Transverse colon (tissue), 4 donors: ENCODE measurements around the gene MRAP2. TPM values are rescaled to one million over a fixed set of nuclear protein-coding genes. Genes with fewer than 3 reads are reported as not detected.

ENCODE experiments used
- DNase-seq: peaks from one replicate; pipeline ENCODE4 v3.0.0-alpha.2; 2019
- H3K27ac ChIP-seq, 4 donors: fragments of 200-600 bp; sonication (generic); 2 replicates each; pipeline ENCODE4 v1.5.1; 2016 to 2018; ENCODE audit warnings: inconsistent platforms in 4 of 4
- H3K27me3 ChIP-seq: fragments of 200-600 bp; sonication (generic); 2 replicates; pipeline ENCODE4 v1.5.1; 2017; ENCODE audit warnings: inconsistent platforms
- H3K36me3 ChIP-seq, 4 donors: fragments of 200-600 bp; sonication (generic); 2 replicates each; pipeline ENCODE4 v1.5.1; 2017 to 2019; ENCODE audit warnings: inconsistent platforms in 4 of 4
- H3K4me1 ChIP-seq, 4 donors: fragments of 200-600 bp; sonication (generic); 2 replicates each; pipeline ENCODE4 v1.5.1; 2017 to 2020; ENCODE audit warnings: inconsistent platforms in 4 of 4
- H3K4me3 ChIP-seq, 4 donors: fragments of 200-600 bp; sonication (generic); 1 replicate in 1 of 4; 2 replicates in 3 of 4; pipeline versions ENCODE4 v1.5.1 to v1.6.1; 2017 to 2019; ENCODE audit warnings: inconsistent platforms in 4 of 4
- H3K9me3 ChIP-seq, 2 donors: fragments of 200-600 bp; sonication (generic); 2 replicates each; pipeline ENCODE4 v1.5.1; 2017 to 2019; ENCODE audit warnings: inconsistent platforms in 2 of 2
- CTCF ChIP-seq, 5 experiments: fragments of 200-600 bp in 3 of 5; fragments of 450-650 bp in 2 of 5; sonication (generic) in 3 of 5; IDR thresholded peaks; 1 replicate in 2 of 5; 2 replicates in 3 of 5; pipeline ENCODE4 v1.5.1; 2016 to 2017; ENCODE audit warnings: antibody characterized with exemption in 5 of 5, inconsistent platforms in 3 of 5, mild to moderate bottlenecking in 2 of 5, moderate library complexity in 1 of 5
- EP300 ChIP-seq: sonication (generic); formaldehyde crosslinking; IDR thresholded peaks from one replicate; pipeline ENCODE4 v1.6.1; 2017; ENCODE audit warnings: antibody characterized with exemption, low read depth
- POLR2A ChIP-seq: fragments of 450-650 bp; IDR thresholded peaks from one replicate; pipeline ENCODE4 v1.6.1; 2016; ENCODE audit warnings: antibody characterized with exemption, mild to moderate bottlenecking, moderate library complexity
- POLR2AphosphoS5 ChIP-seq, 3 donors: sonication (generic); formaldehyde crosslinking; IDR thresholded peaks; one replicate each; pipeline ENCODE4 v1.6.1; 2016; ENCODE audit warnings: antibody characterized with exemption in 3 of 3
- WGBS, 2 donors: methylation state at CpG; one replicate each; pipeline ENCODE4 v1.1.5; 2018; ENCODE audit warnings: low coverage in 1 of 2; 5-methylcytosine and 5-hydroxymethylcytosine counted together
- in situ Hi-C, 4 donors: fragments of 200-750 bp; cut with MboI; loops; one replicate each; pipeline versions ENCODE4 v1.15.0 to v1.15.1; 2017; ENCODE audit warnings: low sequenced_read_pairs in 3 of 4, low pct_ligation_motif_present in 1 of 4, low pct_unique_long_range_greater_than_20kb in 1 of 4
- intact Hi-C: fragments of 100-400 bp; cut with DNase I; formaldehyde crosslinking; loops from one replicate; pipeline ENCODE4 v1.15.1; 2023; ENCODE audit warnings: low total_unique reads
- total RNA-seq, 4 donors: library from RNA; depleted of rRNA; stranded (reverse); fragments of >200 nt; gene quantifications; one replicate each; pipeline ENCODE4 v1.1.0, GENCODE V29; 2016

Gene MRAP2
- total RNA-seq, 4 donors from 2014 or later = 0.80 to 5.1 (median 2.9) TPM

- Histone ChIP-seq H3K4me3 (no peak overlapping the region), H3K9me3 (no peaks in the 10 kb centered on the region), H3K36me3 (no peaks in the 10 kb centered on the region), H3K4me1 (no peaks in the 10 kb centered on the region), H3K27me3 (no peaks in the 10 kb centered on the region), H3K27ac (no peak overlapping the region)
- intact Hi-C loops (loop anchor here (1.0 kb wide), 1 partner anchor 24 kb away; no protein-coding TSS in a partner anchor), in situ Hi-C loops (no loop called here)
- TF ChIP-seq POLR2AphosphoS5 (IDR thresholded peaks at IDR 0.05) (no peak), EP300 (no peak), POLR2A (no peak)
- DNase-seq = no peak
Observed at GRCh38 chr6:83998021-83998584, 35.5 kb upstream of the MRAP2 start.

GRCh38 chr6:84001119-84001518 is 32.5 kb upstream of the MRAP2 start:
- TF ChIP-seq CTCF (IDR thresholded peaks at IDR 0.05) (no peak), POLR2AphosphoS5 (IDR thresholded peaks at IDR 0.05) (no peak), EP300 (no peak), POLR2A (no peak)
- Histone ChIP-seq H3K4me1 (no peaks in the 10 kb centered on the region), H3K9me3 (no peaks in the 10 kb centered on the region), H3K27ac (no peak overlapping the region), H3K36me3 (no peaks in the 10 kb centered on the region), H3K4me3 (no peak overlapping the region), H3K27me3 (no peaks in the 10 kb centered on the region)
- no peak for DNase-seq
- in situ Hi-C loops (no loop called here), intact Hi-C loops (no loop called here)
- WGBS, 2 donors = 79% methylated on average over 3 of the region's 3 CpGs; no CpG with 5 or more reads in 1 of the 2 donors

- DNase-seq = no peak
- Histone ChIP-seq H3K9me3 (no peaks in the 10 kb centered on the region), H3K36me3 (no peaks in the 10 kb centered on the region), H3K4me3 (no peak overlapping the region), H3K4me1 (no peaks in the 10 kb centered on the region), H3K27me3 (no peaks in the 10 kb centered on the region), H3K27ac (no peak overlapping the region)
- no peak for TF ChIP-seq EP300
- no peak for TF ChIP-seq POLR2A
- TF ChIP-seq POLR2AphosphoS5 (IDR thresholded peaks at IDR 0.05) = no peak
- no peak for TF ChIP-seq CTCF (IDR thresholded peaks at IDR 0.05)
- intact Hi-C loops (no loop called here), in situ Hi-C loops (no loop called here)
- WGBS, 2 donors = 52 to 66% methylated on average over 2 of the region's 2 CpGs
Observed at GRCh38 chr6:84002226-84002625, 31.3 kb upstream of the MRAP2 start.

- H3K9me3 ChIP-seq = no peaks in the 10 kb centered on the region
- 56 to 100% methylated on average over 1 of the region's 1 CpG for WGBS, 2 donors
Observed at GRCh38 chr6:84003131-84003530, 30.4 kb upstream of the MRAP2 start.

More at GRCh38 chr6:84003131-84003530, 30.4 kb upstream of the MRAP2 start:
- intact Hi-C loops (no loop called here), in situ Hi-C loops (no loop called here)
- H3K4me1 ChIP-seq = no peaks in the 10 kb centered on the region
- TF ChIP-seq POLR2A (no peak), POLR2AphosphoS5 (IDR thresholded peaks at IDR 0.05) (no peak), EP300 (no peak), CTCF (IDR thresholded peaks at IDR 0.05) (no peak)
- H3K27ac ChIP-seq = no peak overlapping the region
- H3K4me3 ChIP-seq = no peak overlapping the region
- H3K36me3 ChIP-seq = no peaks in the 10 kb centered on the region
- H3K27me3 ChIP-seq = no peaks in the 10 kb centered on the region
- DNase-seq = no peak
